ENCODE results near the gene ARHGAP15.
"Not testable (repeated sequence)": the region's sequence is repeated elsewhere in the genome, so short reads cannot be mapped to it uniquely, and the experiment has no call there.

ARHGAP15 gene

GRCh38 chr2:143501106-143501676 is 372.0 kb downstream of the ARHGAP15 start:
- no peak for DNase-seq

DNA sequence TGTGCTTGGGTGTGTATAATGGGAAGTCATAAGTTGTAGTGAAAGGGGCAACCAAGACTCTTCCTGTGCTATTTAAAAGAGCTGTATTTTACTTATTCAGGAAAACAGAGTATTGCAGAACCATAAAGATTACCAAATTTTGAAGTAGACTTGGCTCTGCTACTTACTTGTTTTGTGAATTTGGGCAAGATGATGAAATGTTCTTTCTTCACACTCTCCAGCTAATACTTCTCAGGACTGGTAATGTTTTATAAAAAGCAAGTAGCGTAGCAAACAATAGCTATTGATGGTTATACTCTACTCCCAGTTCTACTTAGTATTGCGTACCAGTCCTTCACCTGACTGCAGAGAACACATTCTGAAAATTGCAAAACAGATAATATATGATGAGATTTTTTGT is 374.1 kb downstream of the ARHGAP15 start:
- DNase-seq = no peak

DNA sequence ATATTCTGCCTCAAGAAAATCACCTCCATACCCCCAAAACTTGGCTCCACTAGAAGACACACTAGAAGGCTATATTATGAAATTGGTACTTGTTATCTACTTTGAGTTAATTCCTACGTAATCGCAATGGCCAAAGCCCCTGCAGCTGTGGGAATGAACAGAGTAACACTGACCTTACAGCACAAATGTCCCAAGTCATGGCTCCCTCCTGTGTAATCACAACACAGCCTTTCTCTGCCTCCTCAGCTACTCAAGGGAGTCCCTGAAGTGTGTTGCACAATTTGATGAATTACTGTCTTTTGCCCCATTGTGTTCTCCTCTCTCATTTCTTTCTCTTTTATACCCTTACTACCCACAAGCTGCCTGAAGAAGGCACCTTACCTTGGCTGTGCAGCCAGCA is 375.2 kb downstream of the ARHGAP15 start:
- DNase-seq = no peak

GRCh38 chr2:143505542-143505941 is 376.3 kb downstream of the ARHGAP15 start:
- no peak for DNase-seq

GRCh38 chr2:143513081-143513480 is 383.9 kb downstream of the ARHGAP15 start:
- DNase-seq = peak; percentile 68

- DNase-seq = no peak
Measured at GRCh38 chr2:143514413-143514812, 385.2 kb downstream of the ARHGAP15 start.

- DNase-seq = no peak
Measured at GRCh38 chr2:143515318-143515717, 386.1 kb downstream of the ARHGAP15 start.

DNA sequence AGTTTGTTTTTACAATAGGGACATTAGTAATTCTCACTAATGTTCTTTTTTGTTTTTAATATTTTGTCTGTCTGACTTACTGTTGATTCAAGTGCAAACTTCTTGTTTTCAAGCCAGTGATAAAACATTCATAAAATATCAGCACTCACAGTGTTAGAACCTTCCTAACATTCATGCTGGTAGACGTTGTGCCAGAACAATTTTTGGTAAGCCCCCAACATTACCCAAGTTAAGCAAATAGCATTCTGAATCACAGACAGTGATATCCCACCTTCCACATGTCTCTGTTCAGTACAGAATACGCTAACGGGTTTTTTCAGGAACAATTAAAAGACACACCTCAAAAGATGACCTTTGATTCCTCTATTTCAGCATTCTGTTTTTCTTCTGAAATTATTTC is 390.3 kb downstream of the ARHGAP15 start:
- no peak for DNase-seq

DNA sequence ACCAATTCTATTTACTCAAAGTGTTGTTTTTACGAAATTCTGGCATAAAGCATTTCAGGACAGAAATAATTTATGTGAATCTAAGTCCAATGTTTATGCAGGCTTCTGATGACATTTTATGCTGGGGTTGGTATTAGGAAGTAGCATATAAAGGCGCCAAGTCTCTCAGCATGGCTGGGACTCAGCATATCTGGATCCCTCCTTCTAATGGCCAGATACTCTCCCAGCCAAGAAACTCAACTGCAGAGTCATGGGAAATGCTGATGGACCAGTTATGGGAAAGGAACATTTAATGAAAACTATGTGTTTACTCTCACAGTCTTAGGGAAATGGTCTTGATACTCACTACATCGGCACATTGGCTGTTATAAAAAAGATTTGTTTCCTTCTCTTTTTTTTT is 392.2 kb downstream of the ARHGAP15 start:
- DNase-seq = no peak

- DNase-seq = no peak
Measured at GRCh38 chr2:143522699-143523098, 393.5 kb downstream of the ARHGAP15 start.

- no peak for DNase-seq
Measured at GRCh38 chr2:143524119-143524553, 394.9 kb downstream of the ARHGAP15 start.

DNA sequence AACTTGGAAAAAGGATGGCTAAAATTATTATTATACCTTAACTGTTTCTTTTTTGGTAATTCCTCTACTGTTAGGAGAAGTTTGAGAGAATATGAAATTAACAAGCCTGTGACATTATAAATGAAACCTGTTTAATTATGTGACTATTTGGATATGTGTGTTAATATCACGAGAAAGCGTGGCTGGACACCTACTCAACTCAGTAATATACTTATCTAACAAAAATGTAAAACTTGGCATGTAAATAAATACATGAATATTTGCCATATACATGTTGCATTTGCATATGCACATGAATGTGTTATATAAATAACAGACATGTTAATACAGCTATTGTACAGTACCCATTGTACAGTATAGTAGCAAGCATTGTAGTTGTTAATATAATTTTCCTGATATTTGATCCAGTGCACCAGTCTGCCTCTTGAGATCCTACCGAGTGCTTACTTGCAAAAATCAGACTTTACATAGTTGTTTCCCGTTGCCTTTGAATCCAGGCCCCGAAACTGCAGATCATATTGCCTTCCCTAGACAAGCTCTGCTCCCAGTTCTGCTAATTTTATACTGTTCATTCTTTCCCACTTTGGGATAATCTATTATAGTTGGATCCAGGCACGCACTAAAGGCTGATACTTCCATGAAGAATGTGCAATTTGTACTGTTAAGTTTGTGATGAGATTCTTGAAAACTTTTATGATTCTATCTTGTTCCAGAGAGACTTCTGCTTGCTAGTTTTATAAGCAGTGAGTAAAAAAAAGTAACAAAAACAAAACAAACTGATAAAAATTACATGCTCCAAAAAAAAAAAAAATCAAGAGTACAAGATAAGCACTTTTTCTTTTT is 395.6 kb downstream of the ARHGAP15 start:
- no peak for DNase-seq

- no peak for DNase-seq
Measured at GRCh38 chr2:143525402-143525860, 396.2 kb downstream of the ARHGAP15 start.

- DNase-seq = no peak
Measured at GRCh38 chr2:143526498-143526897, 397.3 kb downstream of the ARHGAP15 start.

- DNase-seq = no peak
Measured at GRCh38 chr2:143528021-143528420, 398.8 kb downstream of the ARHGAP15 start.

GRCh38 chr2:143529118-143529720 is 400.0 kb downstream of the ARHGAP15 start:
- DNase-seq = no peak

GRCh38 chr2:143530758-143531157 is 401.5 kb downstream of the ARHGAP15 start:
- no peak for DNase-seq

DNA sequence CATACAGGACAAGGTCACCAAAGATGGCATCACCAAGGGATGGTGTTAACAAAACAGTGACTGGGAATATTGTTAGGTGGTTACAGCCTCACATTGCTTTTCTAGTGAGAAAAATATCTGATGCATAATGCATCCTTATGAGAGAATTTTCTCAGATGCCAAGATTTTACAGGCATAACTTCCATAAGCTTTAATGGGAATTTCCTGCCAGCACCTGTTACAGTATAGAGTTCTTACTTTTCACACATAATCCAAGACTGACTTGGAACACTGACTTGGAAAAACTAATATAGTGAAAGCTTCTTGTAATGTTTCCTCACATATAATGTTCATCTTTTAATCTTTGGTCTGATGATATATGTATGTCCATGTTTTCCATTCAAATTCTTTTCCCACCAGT is 402.8 kb downstream of the ARHGAP15 start:
- no peak for DNase-seq

DNA sequence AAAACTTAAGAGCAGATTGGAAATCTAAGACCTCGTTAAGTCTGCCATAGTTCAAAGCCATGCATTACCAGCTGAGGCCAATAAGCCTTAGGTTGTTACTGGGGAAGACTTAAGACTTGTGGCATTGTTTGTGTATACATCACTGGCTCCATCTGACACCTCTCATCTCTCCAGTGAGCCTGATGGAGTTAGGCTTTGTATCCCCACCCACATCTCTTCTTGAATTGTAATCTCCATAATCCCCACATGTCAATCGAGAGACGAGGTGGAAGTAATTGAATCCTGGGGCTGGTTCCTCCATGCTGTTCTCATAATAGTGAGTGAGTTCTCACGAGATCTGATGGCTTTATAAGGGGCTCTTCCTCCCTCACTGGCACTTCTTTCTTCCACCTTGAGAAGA is 404.6 kb downstream of the ARHGAP15 start:
- DNase-seq = no peak

DNA sequence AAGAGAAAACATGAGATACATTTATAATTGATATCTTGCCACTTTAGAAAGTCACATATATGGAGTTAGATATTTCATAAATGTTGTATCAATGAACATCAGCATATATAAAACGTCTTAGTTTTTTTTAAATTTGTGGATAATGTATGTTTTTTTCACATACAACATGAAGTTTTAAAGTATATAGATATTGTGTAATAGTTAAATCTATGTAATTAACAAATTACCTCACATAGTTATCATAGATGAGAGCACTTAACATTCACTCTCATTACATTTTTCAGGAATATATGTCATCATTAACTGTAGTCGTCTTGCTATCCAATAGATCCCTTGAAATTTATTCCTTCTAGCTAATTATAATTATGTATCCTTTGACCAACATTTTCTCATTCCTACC is 406.6 kb downstream of the ARHGAP15 start:
- DNase-seq = no peak

GRCh38 chr2:143541899-143542298 is 412.7 kb downstream of the ARHGAP15 start:
- not testable (repeated sequence) for DNase-seq

- DNase-seq = no peak
Measured at GRCh38 chr2:143545059-143545948, 416.1 kb downstream of the ARHGAP15 start.

DNA sequence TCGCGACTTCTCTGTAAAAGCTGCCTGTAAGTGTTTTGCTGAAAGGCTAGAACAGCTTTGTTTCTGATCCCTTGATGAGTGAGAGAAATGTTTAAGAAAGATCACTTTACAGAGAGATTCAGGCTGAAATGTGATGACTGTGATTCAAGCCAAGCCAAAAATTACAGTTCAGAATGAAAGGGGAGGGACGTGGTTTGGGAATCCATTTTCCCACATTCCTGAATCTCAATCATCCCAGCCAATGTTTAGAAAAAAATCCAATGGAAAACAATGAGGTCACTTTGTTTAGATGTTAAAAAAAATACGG is 416.7 kb downstream of the ARHGAP15 start:
- no peak for DNase-seq

Measured in retina (tissue), 1 donor.